Kidney epithelial cell (primary cell): ENCODE data around the gene SERPING1. TPM values are rescaled to one million over a fixed set of nuclear protein-coding genes. Genes with fewer than 3 reads are reported as not detected.

Experiments
- DNase-seq: peaks from one replicate; pipeline ENCODE4 v3.0.0-alpha.2; 2010; ENCODE audit warnings: low read depth
- H3K27me3 ChIP-seq: 2 replicates; pipeline ENCODE4 v1.6.0; 2011; ENCODE audit warnings: low read length; ENCODE audit not compliant: control insufficient read depth, insufficient read depth
- H3K36me3 ChIP-seq: 2 replicates; pipeline ENCODE4 v1.5.1; 2011; ENCODE audit warnings: low read length; ENCODE audit not compliant: control insufficient read depth, insufficient read depth
- H3K4me3 ChIP-seq: 2 replicates; pipeline ENCODE4 v1.5.1; 2011; ENCODE audit warnings: low read depth, mild to moderate bottlenecking, control low read depth, low read length
- total RNA-seq: library from RNA; depleted of rRNA; stranded (reverse); fragments of >200 nt; gene quantifications from 2 replicates; pipeline ENCODE4 v1.2.3, GENCODE V29; 2015
- TF ChIP-seq, protein P1 (sequence below): IDR thresholded peaks from 2 replicates; pipeline ENCODE4 v1.5.1; 2011; ENCODE audit warnings: mild to moderate bottlenecking, moderate library complexity, low read length, control low read depth, inconsistent platforms; ENCODE audit not compliant: insufficient read depth, poor library complexity, severe bottlenecking

The SERPING1 gene
- total RNA-seq, 1 donor from 2014 or later: 18.2 TPM

DNA sequence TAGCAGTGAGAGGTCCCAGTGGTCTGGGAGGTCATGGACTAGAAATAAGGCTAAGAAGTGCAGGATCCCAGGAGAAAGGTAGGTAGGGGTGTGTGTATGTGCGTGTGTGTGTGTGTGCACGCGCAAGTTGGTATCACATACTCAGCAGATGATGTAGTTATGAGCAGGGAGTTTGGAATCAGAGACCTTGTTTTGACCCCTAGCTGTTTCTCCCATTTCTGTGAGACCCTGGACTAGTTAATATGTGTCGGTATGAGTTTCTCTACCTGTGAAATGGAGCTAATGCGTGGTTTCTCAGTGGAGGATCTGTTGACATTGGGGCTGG is 1.3 kb downstream of the SERPING1 start:
- TF ChIP-seq, protein P1, sequence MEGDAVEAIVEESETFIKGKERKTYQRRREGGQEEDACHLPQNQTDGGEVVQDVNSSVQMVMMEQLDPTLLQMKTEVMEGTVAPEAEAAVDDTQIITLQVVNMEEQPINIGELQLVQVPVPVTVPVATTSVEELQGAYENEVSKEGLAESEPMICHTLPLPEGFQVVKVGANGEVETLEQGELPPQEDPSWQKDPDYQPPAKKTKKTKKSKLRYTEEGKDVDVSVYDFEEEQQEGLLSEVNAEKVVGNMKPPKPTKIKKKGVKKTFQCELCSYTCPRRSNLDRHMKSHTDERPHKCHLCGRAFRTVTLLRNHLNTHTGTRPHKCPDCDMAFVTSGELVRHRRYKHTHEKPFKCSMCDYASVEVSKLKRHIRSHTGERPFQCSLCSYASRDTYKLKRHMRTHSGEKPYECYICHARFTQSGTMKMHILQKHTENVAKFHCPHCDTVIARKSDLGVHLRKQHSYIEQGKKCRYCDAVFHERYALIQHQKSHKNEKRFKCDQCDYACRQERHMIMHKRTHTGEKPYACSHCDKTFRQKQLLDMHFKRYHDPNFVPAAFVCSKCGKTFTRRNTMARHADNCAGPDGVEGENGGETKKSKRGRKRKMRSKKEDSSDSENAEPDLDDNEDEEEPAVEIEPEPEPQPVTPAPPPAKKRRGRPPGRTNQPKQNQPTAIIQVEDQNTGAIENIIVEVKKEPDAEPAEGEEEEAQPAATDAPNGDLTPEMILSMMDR: no peak
- H3K27me3 ChIP-seq: peaks cover 4% of the 10 kb centered on the region
- DNase-seq: no peak
- no peak overlapping the region for H3K4me3 ChIP-seq
- no peaks in the 10 kb centered on the region for H3K36me3 ChIP-seq

DNA sequence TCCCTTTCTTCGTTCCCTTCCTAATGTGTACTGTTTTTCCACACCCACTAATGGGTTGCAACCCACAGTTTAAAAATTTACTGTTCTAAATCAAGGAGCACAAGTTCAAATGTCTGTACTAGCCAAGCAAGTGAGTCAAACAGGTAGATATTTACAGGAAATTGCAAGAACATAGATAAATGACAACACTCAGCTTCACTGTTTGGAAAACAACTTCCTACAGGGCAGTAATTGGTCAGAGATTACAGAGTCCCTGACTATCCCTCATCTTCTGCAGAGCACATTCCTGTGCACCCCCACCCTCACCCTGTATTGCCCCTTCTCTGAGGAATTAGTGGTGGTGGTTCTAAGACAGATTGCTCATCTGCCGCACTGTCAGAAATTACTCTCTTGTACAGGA is 1.9 kb downstream of the SERPING1 start:
- TF ChIP-seq, protein P1: no peak
- H3K36me3 ChIP-seq: no peaks in the 10 kb centered on the region
- H3K4me3 ChIP-seq: no peak overlapping the region
- H3K27me3 ChIP-seq: peaks cover 4% of the 10 kb centered on the region
- no peak for DNase-seq

DNA sequence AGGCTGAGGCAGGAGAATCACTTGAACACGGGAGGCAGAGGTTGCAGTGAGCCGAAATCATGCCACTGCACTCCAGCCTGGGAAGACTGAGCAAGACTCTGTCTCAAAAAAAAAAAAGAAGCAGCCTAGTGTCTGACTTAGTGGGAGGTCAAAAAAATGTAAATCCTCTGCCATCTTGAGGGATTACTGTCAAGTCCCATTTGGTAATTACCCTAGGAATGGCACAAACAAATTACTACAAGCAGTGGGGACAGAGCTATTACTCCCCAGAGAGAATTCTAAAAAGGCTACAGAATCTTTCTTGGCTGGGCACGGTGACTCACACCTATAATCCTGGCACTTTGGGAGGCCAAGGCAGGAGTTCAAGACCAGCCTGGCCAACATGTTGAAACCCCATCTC is 3.8 kb downstream of the SERPING1 start:
- H3K4me3 ChIP-seq: no peak overlapping the region
- no peaks in the 10 kb centered on the region for H3K36me3 ChIP-seq
- DNase-seq: no peak
- peaks cover 4% of the 10 kb centered on the region for H3K27me3 ChIP-seq
- TF ChIP-seq, protein P1: no peak

DNA sequence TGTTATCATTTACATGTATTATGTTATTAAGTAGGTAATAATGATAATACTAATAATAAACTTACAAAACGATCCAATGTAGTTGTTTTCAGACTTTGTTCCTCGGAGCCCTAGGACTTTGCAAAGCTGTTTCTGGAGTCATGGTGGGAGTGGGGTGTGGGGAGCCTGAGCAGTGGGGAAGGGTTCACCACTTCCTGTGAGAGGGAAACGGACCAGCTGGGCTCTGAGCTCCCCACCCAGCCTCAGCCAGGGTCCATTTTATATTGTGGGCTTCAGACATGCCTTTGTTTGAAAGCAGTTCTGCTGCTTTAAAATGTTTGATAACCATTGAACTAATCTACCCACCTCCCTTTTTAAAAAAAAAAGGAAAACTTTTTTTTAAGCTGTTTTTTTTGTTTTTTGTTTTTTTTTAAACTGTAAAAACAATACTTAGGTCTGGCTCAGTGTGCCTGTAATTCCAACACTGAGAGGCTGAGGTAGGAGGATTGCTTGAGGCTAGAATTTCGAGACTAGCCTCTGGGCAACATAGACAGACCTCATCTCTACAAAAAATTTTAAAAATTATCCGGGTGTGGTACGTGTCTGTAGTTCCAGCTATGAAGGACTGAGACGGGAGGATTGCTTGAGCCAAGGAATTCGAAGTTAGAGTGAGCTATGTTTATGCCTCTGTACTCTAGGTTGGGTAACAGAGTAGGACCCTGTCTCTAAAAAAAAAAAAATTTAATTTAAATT is 7.0 kb downstream of the SERPING1 start:
- DNase-seq: no peak
- Histone ChIP-seq H3K27me3 (no peaks in the 10 kb centered on the region), H3K4me3 (no peak overlapping the region), H3K36me3 (no peaks in the 10 kb centered on the region)
- TF ChIP-seq, protein P1: no peak

DNA sequence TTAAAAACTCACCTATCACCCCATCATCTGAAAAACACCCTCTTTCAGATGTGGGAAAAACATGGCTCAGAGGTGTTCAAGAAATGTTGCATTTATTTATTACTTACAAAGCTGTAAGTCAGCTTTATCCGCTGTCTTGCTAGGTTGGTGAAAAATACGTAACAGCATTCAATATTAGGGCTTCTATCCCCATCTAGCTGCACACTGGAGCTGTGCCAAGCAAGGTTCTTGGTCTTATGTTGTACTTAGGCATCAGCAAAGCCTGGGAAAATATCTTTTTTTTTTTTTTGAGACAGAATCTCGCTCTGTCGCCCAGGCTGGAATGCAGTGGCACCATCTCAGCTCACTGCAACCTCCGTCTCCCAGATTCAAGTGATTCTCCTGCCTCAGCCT is 7.5 kb downstream of the SERPING1 start:
- DNase-seq: no peak
- TF ChIP-seq, protein P1: no peak
- no peaks in the 10 kb centered on the region for H3K36me3 ChIP-seq

DNA sequence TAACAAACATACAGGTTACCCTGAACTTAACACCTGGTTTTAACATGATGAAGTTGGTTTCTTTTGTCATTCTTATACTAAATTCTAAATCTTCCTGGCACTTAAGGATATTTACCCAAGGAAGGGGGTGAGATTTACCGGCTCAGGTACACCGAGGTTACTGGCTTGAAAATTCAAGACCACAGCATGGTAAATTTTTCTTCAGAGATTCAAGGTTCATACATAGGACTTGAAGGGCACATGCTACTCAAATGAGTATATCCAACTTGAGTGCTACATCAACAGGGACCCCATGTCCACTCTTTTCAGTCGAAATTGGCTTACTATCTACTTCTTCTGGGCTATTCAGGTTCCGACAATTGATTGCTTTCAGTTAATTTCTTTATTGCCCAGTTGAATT is 12.7 kb downstream of the SERPING1 start:
- TF ChIP-seq, protein P1: no peak
- Histone ChIP-seq H3K27me3 (peaks cover 2% of the 10 kb centered on the region), H3K4me3 (no peak overlapping the region), H3K36me3 (no peaks in the 10 kb centered on the region)
- DNase-seq: no peak

More for the DNA sequence above, 7.5 kb downstream of the SERPING1 start:
- Histone ChIP-seq H3K4me3 (no peak overlapping the region), H3K27me3 (no peaks in the 10 kb centered on the region)
